GM18519 (cell line): Measurements from ENCODE around the gene NFATC1.
A peak's percentile ranks its signal among the peaks of the same experiment; 100 is the strongest.

ENCODE experiments used
- ATAC-seq: cut with Tn5 transposase; IDR thresholded peaks from one replicate; pipeline ENCODE4 v1.9.1; 2021; ENCODE audit warnings: mild to moderate bottlenecking, moderate library complexity; ENCODE audit not compliant: unreplicated experiment, low FRiP score

NFATC1 gene

DNA sequence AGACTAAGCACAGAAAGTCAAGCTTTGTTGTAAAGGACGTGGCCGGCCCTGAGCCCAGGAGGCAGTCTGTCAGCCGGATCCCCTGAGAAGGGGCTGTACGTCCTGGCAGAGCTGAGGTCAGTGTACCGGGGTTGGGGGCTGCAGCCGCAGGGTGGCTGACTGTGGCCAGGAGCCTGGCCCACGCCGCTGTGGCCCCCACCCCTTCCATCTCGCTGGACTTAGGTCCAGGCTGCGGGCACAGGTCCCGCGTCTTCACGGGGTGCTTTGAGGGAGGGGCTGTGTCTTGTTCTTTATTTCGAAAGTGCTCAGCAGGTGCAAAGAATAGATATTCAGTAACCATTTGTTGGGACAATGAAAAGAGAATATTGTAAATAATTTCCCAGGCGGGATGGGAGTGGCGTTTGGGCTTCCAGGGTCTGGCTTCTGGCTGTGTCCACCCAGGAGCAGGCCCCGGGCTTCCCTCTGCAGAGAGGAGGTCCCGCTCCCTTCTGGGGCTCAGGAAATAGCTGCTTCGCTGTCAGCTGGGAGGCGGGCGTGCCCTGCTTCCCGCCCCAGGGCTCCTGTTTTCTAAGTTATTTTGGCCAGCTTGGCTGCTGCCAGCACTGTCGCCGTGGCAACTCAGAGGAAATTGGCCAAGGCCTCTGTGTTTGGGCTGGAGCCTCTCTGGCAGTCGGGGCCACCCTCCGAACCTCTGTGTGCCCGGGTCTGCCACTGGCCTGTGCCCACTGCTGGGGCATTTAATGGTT, 7.4 kb downstream of the NFATC1 start:
- no peak for ATAC-seq

DNA sequence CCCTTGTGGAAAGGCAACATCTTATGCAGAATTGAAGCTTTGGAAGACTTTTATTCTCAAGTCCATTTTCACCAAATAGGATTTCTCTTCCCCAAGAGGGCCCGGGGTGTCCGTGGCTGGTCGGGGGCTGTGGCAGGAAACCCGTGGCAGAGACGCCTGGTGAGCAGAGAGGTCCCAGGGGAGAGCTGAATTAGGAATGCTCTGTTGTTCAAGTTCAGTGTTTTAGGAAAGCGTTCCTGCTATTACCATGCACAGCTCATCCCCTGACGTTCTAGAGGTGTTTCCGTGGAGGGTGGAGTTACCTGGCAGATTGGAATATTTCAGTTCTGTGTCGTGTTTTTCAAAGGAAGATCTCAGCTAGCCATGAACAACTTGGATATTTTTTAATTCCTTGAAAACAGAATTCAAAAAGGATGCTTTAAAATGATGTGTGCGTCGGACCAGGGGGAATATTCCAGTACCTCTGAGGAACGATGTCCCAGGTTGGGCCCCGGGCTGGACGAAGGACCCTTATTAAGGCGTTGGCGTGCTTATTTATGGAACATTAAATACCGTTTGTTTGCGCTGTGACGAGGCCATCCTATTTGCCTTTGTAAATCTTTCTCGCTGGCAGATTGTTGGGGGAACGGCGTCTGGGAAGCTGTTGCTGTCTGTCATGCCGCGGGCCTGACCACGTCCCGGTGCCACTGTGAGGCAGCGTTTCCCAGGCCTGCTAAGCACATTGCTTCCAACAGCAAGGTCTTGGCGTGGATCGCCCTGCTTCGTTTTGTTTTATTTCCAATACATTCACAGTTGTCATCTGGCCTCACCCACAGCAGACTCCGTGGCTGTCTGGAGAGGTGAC, 8.2 kb downstream of the NFATC1 start:
- no peak for ATAC-seq

- no peak for ATAC-seq
Measured at GRCh38 chr18:79404567-79404910, 8.8 kb downstream of the NFATC1 start.

- no peak for ATAC-seq
Measured at GRCh38 chr18:79405019-79405780, 9.5 kb downstream of the NFATC1 start.

DNA sequence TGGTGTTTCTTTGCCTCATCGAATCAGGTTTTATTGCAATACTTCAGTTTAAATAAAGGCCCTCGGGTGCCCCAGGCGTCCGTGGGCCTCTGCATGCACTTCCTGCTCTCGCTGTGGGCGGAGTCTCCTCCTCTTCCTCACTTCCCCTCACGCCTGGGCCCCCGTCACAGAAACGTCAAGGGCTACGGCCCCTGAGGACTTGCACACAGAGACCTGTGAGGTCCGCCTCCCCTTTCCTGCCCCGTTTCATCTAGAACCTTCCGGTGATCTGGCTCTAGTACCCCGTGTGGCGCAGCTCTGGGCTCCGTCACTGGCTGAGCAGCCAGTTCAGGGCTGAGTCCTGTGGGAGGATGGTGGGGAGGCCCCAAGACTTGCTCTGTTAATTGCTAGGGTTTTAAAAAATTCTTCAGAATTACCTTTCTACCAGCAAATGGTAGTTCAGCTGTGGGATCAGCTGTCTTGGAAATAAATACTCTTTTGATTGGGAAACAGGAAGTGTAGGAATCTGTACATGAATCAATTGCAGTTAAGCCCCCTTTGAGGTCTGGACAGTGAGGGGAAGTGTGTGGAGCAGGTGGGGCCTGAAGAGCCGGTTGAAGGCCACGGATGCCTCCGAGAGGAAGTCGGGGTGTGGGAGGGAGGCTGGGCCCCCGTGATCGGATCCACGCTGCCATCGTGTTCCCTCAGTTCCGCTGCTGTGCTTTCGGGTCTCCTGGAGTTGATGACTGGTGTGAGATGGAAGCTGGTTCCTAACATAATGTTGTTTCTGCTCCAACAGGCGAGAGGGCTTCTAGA, 10.2 kb downstream of the NFATC1 start:
- ATAC-seq: peak; percentile 61

GRCh38 chr18:79406708-79407107, 11.0 kb downstream of the NFATC1 start:
- ATAC-seq: no peak

- ATAC-seq: no peak
Measured at GRCh38 chr18:79409313-79409712, 13.6 kb downstream of the NFATC1 start.

DNA sequence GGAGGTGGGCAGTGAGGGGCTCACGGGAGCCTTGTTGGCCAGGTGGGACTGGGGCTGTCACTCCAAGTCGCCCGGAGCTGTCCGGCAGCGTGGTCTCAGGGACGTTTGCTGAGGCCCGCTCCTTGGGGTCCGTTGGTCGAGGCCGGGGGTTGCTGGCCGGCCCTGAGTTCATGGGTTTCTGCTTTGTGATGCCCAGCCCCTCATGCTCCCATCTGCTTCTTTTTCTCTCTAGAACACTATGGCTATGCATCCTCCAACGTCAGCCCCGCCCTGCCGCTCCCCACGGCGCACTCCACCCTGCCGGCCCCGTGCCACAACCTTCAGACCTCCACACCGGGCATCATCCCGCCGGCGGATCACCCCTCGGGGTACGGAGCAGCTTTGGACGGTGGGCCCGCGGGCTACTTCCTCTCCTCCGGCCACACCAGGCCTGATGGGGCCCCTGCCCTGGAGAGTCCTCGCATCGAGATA, 14.5 kb downstream of the NFATC1 start:
- ATAC-seq: no peak

DNA sequence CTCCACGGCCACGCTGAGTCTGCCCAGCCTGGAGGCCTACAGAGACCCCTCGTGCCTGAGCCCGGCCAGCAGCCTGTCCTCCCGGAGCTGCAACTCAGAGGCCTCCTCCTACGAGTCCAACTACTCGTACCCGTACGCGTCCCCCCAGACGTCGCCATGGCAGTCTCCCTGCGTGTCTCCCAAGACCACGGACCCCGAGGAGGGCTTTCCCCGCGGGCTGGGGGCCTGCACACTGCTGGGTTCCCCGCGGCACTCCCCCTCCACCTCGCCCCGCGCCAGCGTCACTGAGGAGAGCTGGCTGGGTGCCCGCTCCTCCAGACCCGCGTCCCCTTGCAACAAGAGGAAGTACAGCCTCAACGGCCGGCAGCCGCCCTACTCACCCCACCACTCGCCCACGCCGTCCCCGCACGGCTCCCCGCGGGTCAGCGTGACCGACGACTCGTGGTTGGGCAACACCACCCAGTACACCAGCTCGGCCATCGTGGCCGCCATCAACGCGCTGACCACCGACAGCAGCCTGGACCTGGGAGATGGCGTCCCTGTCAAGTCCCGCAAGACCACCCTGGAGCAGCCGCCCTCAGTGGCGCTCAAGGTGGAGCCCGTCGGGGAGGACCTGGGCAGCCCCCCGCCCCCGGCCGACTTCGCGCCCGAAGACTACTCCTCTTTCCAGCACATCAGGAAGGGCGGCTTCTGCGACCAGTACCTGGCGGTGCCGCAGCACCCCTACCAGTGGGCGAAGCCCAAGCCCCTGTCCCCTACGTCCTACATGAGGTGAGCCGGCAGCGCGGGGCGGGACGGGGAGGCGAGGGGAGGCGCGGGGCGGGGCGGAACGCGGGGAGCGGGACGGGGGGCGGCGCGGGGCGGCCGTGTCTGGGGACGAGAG, 15.2 kb downstream of the NFATC1 start:
- no peak for ATAC-seq

DNA sequence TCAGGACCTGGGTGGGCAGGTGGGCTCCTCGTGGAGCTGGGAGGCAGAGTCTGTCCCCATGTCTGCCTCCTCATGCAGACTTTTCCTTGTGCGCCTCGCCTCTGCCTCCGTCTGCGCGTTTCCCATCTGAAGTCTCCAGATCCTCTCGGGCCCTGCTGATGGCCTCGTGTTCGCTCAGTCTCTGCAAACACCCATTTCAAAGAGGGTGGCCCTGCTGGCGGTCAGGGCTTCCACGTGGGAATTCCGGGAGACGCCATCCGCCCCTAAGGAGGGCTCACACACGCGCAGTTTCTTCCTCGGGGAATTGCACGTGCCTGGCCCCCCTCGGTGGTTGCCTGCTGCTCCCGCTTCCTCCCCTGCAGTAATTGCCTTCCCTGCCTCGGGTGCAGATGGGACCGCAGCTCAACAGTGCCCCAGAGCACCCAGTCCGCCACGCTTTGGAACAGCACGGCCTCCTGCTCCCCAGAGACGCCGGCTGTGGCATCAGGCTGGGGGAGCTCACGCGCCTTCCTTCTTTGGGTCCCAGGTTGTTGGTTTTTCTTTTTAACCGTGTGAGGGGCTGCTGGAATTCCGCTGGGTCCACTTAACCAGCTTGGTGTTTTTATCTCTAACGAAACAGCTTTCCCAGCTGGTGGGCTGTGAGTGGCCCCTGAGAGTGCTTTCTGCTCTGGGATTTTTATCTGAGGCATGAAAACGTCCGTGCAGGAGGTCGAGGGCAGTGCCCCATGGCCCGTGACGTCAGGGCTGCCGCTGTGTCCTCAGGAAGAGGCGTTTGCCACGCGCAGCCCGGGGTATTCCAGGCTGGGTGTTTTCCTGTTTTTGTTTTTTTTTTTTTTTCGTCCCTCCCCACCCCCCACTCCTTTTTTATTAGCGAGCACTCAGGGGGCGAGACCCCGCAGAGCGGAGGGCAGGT, 16.1 kb downstream of the NFATC1 start:
- ATAC-seq: no peak

- ATAC-seq: no peak
Measured at GRCh38 chr18:79413025-79413424, 17.3 kb downstream of the NFATC1 start.

GRCh38 chr18:79413426-79413825, 17.7 kb downstream of the NFATC1 start:
- ATAC-seq: no peak

DNA sequence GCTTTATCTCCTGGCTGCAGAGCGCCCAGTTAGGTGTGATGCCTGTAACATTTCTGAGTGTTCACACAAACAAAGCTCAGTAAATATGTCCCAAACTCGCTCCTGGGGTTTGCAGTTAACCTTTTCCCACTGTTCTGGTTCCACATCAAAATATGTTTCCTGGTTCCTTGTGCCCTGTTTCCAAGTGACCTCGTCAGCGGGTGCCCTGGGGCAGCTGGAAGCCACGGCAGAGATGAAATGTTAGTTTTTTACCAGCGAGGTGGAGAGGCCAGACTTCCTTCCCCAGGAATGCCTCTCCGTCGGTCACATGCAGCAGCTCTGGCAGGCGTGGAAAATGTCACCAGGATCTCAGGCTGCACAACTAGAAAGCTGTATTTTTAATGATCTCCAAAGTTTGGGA, 18.2 kb downstream of the NFATC1 start:
- no peak for ATAC-seq

GRCh38 chr18:79416022-79416676, 20.4 kb downstream of the NFATC1 start:
- no peak for ATAC-seq

DNA sequence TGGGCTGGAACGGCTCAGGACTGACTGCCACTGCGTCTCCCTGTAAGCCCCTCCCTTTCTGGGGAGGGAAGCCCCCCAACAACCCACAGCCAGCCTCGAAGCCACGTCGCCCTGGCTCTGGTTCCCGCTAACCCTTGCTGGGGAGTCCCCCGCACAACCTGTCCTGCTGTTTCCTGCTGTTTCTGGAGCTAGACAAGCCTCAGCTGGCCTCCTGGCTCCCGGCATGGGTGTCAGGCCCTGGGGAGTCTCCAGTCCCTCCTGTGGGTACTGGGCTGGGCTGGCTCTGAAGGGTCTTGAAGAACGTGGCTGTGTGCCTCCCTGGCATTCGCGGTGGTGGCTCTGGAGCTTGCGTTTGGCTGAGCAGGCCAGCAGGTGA, 20.9 kb downstream of the NFATC1 start:
- no peak for ATAC-seq

DNA sequence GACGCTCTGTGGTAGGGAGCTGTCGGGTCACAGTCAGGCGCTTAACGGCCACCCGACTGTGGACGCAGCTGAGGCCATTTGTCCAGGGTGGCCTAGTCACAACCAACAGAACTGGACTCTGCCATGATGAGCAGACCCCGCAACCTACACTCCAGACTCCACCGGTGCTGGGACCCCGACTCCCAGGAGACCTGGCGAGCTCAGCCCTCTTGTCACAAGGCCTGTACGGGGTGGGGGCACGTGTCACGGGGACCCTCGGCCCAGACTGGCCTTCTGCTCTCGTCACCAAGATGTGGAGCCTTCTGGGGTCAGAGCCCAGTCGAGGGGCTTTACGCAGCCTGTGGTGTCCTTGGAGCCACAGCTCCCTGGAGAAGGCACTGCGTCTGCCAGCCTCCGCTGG, 22.5 kb downstream of the NFATC1 start:
- ATAC-seq: no peak

DNA sequence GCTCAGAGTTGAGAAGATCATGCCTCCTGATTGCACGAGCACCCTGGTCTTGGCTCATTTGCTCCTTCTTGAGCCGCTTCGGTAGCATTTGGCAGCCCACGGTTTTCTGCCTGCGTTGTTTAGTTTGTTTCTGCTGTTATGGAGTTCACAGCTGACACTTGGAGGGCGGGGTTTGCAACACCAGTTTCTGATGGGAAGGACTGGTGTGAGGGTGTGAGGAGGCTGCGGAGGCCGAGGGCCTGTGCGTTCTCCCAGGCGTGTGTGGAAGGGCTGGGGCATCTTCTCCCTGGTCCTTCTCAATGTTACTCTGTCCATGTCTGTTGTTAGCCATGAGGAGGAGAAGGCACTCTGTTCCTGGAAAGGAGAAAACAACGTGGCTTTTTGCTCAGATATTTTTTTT, 22.9 kb downstream of the NFATC1 start:
- ATAC-seq: no peak
